IPS-NIHi11 (cell line): Measurements from ENCODE around the gene CRHR1.
A peak's percentile ranks its signal among the peaks of the same experiment; 100 is the strongest.

Source experiments
- DNase-seq: peaks from one replicate; pipeline ENCODE4 v3.0.0; 2012; ENCODE audit warnings: mixed read lengths, low spot score

The CRHR1 gene

DNA sequence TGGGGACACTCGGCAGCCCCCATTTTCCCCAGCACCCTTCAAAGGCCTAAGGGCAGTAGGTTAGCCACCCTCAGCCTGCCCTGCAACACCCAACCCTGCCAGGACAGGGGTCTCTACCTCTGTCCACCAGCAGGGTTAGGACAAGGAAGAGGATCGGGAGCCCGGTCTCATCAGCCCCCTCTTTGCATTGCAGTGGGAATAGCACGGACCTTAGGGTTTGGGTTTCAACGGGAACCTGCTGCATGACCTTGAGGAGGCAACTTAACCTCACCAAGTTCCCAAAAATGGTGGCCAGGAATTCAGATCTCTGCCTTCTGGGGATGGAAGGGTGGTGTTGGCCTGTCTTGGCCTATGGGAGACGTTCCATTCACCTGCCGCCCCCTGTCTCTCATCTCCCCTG is 40.4 kb downstream of the CRHR1 start:
- peak; percentile 62 for DNase-seq

DNA sequence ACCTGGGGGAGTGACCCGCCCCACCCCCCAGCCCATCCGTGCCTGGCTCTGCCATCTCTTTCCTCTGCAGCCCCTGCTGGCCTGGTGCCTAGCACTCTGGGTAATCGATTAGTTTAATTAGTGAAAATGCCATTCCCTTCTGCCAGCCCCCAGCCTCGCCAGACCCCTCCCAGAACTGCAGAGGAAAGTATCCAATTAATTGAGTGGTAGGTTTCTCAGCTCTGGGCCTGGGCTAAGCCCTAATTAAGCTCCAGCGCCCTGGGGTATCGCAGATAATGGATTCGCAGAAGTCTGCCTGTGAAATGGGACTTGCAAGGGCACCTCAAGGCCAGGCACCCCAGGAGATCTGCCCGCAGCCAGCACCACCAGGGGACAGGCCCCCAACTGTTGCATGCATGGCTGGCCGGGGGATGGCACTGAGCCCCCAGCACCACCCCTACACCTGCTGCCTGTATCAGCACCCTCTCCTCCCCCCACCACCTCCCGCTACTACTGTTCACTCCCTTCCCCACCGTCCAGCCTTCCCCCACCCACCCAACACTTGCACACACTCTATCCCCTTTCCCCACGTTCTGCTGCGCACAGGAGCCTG is 40.9 kb downstream of the CRHR1 start:
- DNase-seq = no peak

DNA sequence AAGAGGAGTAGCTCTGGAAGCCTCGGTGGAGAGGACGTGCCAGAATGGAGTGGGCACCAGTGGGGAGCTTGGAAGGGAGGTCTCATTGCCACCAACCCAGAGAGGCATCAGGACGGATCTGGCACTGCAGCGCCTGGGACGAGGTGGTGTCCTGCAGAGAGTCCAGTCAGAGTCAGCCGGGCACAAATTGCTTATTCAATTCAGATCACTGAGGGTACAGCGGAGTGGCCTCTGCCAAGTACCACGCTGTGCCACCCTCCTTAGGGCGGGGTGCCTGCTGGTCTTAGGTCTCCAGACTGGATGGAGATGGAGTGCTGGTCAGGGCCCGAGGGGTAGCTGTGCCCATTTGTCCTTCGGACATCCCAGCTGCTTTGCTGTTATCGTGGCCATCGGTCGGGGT is 41.7 kb downstream of the CRHR1 start:
- DNase-seq = no peak

DNA sequence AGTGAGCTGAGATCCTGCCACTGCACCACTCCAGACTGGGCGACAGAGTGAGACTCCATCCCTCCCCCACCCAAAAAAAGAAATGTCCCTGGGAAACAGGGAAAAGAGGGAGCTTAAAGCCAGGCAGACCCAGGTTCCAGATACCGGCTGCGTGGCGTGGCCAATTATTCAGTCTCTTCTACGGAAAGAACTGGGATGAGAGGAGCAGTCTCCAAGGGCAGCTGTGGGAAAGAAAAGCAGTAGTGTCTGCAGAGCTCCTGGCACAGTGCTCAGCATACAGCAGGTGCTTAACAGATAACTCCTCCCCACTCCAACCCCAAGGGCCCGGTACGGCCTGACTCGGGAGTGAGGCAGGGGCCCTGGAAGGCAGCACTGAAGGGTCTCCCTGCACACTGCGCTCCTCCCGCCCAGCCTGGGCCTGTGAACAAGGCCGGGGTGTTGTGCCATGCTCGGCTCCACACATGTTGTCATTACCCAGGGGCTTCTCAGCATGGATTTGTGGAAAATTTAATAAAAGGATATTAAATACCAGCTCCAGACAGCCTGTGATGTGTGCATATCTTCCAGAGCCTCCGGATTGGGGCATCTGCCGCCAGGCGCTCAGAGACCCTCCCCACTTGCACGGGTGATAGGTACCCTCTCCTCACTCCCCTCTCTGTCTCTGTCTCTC is 42.9 kb downstream of the CRHR1 start:
- no peak for DNase-seq

DNA sequence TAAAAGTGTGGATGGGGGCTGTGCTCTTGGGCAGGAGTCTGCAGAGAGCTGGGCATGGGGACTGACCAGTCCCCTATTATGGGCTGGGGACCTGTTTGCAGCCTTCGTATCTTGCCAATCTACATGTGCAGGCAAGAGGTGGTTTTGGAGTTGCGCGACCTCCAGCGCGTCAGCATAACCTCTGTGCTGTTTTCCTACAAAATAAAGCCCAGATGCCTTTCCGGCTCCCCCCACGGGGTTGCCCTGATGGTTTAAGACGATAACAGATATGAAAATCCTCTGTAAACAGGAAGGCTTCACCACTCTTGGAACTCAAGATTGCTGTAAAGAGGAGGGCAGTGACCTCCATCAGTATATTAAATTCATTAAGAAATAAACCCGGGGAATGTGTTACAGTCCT is 44.1 kb downstream of the CRHR1 start:
- DNase-seq = no peak

DNA sequence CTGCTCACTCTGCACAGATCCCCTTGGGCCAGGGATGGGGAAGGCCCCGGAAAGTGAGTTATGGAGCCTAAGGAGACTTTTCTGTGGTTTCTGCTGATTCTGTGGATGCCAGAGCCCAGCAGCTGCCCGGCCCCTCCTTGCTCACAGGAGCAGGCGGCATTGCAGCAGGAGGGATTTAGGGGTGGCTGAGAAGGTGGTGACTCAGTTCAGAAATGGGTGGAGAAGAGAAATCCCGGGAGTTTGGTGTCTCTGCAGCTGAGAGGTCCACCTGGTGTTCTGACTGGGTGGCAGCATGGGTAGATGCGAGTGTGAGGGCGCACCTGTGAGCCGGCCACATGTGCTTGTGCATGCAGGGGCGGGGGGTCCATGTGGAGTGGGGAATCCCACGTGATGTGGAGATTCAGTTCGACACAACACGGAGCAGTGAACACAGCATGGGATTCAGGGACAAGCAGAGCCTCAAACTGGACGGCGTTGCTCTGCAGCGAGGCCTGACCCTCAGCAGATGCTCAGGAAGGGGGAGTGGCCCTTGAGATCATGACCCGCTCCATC is 44.5 kb downstream of the CRHR1 start:
- no peak for DNase-seq

DNA sequence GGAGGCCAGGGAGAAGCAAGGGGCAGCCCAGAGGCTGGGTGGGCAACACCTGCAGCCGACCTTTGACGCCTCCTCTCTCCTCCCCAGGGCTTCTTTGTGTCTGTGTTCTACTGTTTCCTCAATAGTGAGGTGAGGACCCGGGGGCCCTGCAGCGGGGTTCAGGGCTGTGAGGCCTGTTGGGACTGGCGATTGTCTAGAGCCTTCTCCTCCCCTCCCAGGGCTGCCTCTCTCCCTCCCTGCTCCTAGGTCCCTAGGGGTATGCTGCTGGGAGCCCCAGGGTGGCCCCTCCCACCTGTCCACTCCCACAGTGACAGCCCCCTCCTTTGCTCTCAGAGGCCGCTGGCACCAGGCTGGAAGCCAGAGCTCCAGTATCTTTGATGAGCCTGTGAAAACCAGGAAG is 49.8 kb downstream of the CRHR1 start:
- no peak for DNase-seq

DNA sequence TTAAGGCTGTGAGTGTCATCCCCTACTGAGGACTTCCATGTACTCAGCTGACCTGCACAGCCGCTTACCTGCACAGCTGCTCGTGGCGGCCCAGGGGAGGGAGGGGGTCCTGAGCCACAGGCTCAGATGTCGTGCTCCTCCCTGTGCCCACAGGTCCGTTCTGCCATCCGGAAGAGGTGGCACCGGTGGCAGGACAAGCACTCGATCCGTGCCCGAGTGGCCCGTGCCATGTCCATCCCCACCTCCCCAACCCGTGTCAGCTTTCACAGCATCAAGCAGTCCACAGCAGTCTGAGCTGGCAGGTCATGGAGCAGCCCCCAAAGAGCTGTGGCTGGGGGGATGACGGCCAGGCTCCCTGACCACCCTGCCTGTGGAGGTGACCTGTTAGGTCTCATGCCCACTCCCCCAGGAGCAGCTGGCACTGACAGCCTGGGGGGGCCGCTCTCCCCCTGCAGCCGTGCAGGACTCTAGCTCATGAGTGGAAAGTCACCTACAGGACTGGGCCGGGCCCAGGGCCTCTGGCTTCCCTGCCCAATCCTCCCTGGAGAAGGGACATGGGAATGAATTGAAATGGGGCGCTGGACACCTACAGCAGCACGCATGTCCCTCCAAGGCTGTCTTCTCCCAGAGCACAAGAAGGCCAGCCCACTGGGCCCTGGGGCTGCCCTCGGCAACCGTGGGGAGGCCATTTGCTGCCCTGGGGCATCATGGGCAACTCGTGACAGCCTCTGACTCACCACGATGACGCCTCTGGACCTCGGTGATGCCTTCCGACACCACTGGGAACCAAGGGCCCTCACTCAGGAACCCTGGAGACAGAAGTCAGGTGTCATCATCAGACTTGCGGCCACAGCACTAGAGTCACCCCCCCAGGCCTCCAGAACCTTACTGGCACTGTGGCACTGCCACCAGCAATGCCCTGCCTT is 50.6 kb downstream of the CRHR1 start:
- DNase-seq = no peak

DNA sequence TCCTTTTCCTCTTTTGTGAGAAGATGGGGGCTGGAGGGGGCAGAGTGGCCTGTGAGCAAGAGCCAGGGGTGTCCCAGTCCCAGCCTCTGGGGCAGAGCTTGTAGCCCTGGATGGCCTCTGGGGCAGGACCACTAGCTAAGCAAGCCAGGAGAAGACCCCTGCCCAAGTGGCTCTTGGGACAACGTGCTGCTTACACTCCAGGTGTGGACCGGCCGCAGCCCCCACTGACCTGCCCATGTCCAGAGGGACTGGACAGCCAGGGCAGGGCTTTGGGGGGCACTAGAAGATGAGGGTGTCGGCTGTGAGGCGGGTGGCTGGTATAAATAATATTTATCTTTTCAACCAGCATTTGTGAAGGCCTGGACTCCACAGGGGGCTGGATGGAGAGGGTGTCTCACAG is 51.4 kb downstream of the CRHR1 start:
- no peak for DNase-seq

DNA sequence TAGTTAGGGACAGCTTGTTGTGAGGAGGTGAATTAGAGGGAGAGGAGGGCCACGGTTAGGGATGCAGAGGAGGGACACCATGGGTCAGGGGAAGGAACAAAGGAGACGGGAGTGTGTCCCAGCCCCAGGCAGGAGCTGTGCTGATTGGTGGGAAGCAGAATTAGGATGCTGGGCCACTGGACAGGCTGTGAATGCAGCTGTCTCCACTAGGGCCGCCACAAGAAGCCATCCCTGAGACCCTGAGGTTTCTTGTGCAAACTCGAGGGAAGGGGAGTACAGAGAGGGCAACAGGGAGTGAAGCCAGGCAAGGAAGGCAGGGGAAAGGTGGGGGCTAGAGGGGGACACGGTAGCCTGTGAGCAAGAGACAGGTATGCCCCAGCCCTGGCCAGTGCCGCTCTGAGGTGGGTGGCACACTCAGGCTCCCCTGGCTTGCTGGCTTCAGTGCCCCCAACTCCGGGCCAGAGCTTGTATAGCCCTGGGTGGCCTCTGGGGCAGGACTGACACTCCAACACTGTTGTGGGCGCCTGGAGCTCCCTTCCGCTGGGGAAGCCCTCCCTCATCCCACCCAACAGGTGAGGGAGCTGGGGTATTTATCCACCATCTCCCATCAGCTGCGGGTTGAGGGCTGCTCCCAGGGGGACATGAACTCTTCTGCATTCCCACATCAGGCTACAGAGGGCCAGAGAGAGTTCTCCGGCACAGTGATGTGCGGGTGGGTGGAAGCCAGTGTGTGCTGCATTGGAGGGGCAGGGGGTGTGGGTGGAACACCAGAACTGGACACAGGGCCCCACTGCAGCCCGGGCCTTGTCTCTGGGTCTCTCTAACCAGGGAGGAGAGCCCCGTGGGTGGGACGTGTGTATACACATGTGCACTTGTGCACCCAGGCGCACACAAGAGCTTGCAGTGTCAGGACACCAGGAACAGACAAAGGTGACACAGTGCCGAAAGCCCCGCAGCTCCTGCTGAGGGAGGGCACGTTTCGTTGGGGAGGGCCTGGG is 52.2 kb downstream of the CRHR1 start:
- DNase-seq = peak; percentile 58

DNA sequence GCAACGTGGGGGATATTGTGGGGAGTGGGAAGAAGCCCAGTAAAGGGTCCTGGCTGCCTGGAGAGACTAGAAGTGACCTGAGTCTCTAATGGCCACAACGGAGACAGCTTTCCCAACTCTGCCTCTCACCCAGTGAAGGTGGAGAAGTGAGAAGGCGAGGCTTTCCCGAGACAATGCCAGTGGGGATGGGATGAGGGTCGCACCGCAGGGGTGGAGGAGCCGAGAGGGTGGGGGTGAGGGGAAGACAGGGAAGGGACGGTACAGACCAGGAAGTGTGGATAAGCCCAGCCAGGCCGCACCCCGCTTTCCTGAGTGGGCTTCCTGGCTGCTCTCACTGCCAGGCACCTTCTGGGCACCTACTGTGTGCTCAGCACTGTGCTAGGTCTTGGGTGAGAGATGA is 53.1 kb downstream of the CRHR1 start:
- DNase-seq = no peak

DNA sequence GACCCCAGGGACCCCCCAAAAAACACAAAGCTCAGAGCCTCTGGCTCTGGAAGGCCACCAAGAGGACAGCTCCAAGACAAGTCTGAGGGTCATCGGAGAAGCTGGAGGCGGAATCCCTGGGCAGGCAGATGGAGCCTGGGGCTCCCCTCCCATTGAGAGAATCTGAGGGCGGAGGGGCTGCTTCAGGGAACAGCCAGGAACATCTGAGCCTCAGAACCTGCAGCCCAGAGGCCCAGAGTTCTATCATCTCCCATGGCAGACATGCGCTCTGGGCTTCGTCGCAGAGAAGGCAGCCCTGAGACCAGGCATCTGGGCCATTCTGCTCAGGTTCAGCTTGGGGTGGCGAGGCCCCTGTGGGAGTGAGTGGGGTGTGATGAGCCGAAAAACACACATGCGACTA is 53.5 kb downstream of the CRHR1 start:
- DNase-seq = no peak

DNA sequence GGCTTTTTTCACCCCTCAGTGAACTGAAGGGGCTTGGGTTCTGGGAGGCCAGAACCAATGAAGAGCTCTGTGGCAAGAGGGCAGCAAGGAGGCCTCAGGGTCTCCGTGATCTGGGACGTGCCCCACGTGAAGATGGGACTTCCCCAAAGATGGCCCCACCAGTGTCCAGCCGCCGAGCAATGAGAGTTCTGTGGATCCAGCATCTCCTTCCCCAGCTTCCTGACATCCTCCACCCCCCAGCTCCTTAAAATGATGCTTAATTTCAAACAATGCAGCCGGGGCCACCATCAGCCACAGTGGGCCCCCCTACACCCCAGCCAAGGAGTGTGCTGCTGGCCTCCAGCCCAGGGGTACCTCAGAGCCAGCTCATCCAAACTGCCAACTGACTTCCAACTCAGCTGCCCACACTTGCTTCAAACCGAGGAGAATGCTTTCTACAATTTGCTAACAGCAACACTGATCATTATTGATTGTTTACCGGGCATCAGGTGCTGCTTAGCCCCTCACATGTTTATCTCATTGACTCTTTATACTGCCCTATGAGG is 54.7 kb downstream of the CRHR1 start:
- no peak for DNase-seq

DNA sequence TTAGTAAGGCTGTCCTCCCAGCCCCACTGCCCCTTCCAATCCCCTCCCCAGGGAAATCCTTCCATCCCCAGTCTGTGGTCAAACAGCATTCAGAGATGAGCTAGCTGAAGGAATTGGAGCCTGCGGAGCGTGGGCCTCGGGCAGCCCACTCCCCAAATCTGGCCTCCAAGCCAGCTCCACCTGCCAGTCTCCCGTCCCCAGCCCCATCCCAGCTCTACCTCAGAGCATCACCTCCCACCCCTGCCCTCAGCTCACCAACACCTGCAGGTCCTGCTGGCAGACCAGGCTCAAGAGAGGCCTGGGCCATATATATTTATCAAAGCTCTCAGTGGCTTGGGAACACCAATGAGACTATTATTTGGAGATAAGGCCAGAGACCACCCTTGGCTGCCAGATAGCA is 55.3 kb downstream of the CRHR1 start:
- no peak for DNase-seq

DNA sequence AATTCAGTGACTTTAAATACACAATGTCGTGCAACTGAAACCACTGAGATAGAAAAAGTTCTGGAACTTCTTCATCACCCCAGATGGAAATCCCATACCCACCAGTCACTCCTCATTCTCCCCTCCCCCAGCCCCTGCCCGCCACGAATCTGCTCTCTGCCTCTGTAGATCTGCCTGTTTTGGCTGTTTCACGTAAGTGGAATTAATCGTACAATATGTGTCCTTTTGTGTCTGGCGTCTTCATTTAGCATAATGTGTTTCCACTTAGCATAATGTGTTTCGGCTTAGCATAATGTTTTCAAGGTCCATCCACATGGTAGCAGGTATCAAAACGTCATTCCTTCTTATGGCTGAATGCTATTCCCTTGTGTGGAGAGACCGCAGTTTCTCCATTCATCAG is 57.1 kb downstream of the CRHR1 start:
- DNase-seq = no peak

DNA sequence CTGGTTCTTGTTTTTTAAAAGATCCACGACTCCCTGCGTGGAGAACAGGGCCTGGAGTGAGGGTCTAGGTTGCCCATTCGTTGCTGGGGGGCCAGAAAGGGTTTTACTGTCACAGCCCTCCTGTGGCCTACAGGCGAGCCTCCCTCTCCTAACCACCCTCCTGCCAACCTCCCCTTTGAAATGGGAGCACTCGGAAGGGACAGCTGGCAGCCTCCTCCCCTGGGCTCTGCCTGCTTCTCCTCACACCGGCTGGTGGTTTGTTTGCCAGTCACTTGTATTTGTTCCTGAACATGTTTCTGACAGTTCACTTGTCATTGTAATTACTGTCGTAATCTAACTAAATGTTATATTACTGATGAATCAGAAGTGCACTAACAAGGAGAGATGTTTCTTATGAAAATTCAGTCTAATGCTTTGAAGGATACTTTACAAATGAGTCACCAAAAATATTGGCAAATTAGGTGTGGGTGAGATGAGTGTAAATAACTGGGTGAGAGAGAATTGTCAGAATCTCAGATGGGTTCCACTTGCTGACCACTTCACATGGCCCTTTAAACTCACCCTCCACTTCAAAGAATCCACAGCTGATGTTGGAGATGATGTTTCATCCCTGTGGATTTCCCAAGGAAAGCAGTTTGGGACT is 57.9 kb downstream of the CRHR1 start:
- no peak for DNase-seq

DNA sequence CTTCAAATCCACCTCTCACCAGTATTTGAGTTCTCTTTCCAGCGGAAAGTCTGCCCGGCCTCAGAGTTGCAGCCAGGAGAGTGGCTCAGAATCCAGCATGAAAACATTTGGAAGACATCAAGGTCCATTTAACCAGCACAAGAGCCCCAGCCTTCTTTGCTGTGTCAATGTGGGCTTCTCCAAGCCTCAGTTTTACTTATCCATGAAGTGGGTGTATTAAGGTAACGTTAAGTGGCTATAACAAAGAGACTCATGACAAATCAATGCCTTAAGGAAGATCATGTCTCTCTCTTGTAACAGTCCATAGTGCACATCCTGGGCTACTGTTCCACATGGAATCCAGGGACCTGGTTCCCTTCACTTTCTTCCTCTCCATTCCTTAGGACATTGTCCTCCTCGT is 59.6 kb downstream of the CRHR1 start:
- no peak for DNase-seq

DNA sequence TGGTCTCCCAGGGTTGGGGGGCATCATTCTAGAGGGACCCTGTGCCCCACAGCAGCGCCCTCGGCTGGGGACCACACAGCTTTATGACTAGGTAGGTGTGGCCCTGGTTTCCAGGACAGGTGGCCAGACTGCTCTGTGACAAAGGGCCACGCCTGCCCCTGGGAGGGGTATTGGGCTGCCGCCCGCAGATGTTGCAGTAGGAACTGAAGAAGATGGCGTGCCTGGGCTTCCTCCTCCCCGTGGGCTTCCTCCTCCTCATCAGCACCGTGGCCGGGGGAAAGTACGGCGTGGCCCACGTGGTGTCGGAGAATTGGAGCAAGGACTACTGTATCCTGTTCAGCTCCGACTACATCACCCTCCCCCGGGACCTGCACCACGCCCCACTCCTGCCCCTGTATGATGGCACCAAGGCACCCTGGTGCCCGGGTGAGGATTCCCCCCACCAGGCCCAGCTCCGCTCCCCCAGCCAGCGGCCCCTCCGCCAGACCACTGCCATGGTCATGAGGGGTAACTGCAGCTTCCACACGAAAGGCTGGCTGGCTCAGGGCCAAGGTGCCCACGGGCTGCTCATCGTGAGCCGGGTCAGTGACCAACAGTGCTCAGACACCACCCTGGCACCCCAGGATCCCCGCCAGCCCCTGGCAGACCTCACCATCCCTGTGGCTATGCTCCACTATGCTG is 60.7 kb downstream of the CRHR1 start, which contains the start of gene SPPL2C:
TSS of gene SPPL2C (plus strand) at position 187 of the 681 bp plus-strand sequence. CDS start at position 213, 26 bp downstream.
- DNase-seq = no peak

DNA sequence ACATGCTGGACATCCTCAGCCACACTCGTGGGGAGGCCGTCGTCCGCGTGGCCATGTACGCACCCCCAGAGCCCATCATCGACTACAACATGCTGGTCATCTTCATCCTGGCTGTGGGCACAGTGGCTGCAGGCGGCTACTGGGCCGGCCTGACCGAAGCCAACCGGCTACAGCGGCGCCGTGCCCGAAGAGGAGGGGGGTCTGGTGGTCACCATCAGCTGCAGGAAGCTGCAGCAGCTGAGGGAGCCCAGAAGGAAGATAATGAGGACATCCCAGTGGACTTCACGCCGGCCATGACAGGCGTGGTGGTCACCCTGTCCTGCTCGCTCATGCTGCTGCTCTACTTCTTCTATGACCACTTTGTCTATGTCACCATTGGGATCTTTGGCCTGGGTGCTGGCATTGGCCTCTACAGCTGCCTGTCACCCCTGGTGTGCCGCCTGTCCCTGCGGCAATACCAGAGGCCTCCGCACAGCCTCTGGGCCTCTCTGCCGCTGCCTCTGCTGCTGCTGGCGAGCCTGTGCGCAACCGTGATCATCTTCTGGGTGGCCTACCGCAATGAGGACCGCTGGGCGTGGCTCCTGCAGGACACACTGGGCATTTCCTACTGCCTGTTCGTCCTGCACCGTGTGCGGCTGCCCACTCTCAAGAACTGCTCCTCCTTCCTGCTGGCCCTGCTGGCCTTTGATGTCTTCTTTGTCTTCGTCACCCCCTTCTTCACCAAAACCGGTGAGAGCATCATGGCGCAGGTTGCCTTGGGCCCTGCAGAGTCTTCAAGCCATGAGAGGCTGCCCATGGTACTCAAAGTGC is 61.5 kb downstream of the CRHR1 start:
- no peak for DNase-seq
